Measurements from ENCODE around the gene FOXJ3. TPM values are rescaled to one million over a fixed set of nuclear protein-coding genes. Genes with fewer than 3 reads are reported as not detected.

The FOXJ3 gene
- total and polyA plus RNA-seq, 2 of the 13 experiments (the other 11 are each of a cell fraction or from before 2014, with no cell fraction given) = 16.6 to 48.5 TPM

DNA sequence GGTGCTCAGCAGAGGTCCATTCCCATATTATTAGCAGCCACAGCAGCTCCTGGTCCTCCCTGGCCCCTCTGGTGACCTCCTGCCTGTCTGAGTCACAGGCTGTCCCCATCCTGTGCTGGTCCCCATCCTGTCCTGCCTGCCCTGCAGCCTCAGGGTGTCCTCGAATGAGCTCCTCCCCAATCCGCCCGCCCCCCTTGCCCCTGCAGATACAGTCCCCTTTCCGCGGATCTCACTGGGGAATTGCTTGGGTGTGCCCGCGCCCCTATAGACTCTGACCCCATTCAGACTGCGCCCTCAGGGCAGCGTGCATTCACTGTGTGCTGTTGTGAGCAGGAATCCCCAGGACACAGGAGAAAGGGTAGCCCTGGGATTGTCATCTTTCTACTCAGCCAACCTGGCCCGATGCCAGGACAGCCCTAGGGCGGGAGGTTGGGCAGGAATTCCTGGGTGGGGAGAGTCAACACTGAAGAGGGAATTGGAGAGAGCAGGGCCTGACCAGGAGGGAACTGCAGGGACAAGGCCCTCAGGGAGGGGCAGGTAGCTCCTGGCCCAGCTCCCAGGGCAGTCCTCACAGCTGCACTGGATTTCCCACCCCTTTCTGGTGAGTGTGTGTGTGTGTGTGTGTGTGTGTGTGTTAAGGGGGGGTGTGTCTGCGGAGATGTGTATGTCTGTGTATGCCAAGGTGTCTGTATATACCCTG, 169.4 kb downstream of the FOXJ3 start (continued):
- TF ChIP-seq HES4 (CRISPR knock-in tag; IDR thresholded peaks at IDR 0.05; ENCODE audit: borderline replicate concordance) = no peak
- TF ChIP-seq ZNF33B (CRISPR knock-in tag; IDR thresholded peaks at IDR 0.05) = 0 out of 2 replicates have a peak, but pooled peaks have one; percentile 63
- TF ChIP-seq, protein P1, sequence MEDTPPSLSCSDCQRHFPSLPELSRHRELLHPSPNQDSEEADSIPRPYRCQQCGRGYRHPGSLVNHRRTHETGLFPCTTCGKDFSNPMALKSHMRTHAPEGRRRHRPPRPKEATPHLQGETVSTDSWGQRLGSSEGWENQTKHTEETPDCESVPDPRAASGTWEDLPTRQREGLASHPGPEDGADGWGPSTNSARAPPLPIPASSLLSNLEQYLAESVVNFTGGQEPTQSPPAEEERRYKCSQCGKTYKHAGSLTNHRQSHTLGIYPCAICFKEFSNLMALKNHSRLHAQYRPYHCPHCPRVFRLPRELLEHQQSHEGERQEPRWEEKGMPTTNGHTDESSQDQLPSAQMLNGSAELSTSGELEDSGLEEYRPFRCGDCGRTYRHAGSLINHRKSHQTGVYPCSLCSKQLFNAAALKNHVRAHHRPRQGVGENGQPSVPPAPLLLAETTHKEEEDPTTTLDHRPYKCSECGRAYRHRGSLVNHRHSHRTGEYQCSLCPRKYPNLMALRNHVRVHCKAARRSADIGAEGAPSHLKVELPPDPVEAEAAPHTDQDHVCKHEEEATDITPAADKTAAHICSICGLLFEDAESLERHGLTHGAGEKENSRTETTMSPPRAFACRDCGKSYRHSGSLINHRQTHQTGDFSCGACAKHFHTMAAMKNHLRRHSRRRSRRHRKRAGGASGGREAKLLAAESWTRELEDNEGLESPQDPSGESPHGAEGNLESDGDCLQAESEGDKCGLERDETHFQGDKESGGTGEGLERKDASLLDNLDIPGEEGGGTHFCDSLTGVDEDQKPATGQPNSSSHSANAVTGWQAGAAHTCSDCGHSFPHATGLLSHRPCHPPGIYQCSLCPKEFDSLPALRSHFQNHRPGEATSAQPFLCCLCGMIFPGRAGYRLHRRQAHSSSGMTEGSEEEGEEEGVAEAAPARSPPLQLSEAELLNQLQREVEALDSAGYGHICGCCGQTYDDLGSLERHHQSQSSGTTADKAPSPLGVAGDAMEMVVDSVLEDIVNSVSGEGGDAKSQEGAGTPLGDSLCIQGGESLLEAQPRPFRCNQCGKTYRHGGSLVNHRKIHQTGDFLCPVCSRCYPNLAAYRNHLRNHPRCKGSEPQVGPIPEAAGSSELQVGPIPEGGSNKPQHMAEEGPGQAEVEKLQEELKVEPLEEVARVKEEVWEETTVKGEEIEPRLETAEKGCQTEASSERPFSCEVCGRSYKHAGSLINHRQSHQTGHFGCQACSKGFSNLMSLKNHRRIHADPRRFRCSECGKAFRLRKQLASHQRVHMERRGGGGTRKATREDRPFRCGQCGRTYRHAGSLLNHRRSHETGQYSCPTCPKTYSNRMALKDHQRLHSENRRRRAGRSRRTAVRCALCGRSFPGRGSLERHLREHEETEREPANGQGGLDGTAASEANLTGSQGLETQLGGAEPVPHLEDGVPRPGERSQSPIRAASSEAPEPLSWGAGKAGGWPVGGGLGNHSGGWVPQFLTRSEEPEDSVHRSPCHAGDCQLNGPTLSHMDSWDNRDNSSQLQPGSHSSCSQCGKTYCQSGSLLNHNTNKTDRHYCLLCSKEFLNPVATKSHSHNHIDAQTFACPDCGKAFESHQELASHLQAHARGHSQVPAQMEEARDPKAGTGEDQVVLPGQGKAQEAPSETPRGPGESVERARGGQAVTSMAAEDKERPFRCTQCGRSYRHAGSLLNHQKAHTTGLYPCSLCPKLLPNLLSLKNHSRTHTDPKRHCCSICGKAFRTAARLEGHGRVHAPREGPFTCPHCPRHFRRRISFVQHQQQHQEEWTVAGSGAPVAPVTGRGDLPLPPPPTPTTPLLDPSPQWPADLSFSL (CRISPR knock-in tag; IDR thresholded peaks at IDR 0.05) = peak; percentile 85; the same call in 1 of the 2 replicates
- no peak for TF ChIP-seq ZNF232 (CRISPR knock-in tag; IDR thresholded peaks at IDR 0.05; ENCODE audit: borderline replicate concordance)
- TF ChIP-seq ZNF577 (CRISPR knock-in tag; IDR thresholded peaks at IDR 0.05; ENCODE audit: borderline replicate concordance, low read depth) = no peak
- no peak for TF ChIP-seq MAFF (IDR thresholded peaks at IDR 0.05; ENCODE audit: low read depth, low read length)
- no peak for TF ChIP-seq BORCS8-MEF2B (CRISPR knock-in tag; IDR thresholded peaks at IDR 0.05)
- TF ChIP-seq KLF16 (CRISPR knock-in tag; IDR thresholded peaks at IDR 0.05) = no peak
- peak; percentile 90 for TF ChIP-seq PHF21A (CRISPR knock-in tag; IDR thresholded peaks at IDR 0.05)
- no peak for TF ChIP-seq TBL1XR1 (IDR thresholded peaks at IDR 0.05; ENCODE audit: borderline replicate concordance, low read length, partially characterized antibody)
- TF ChIP-seq ELF3 (CRISPR knock-in tag; IDR thresholded peaks at IDR 0.05) = 0 out of 2 replicates have a peak, but pooled peaks have one; percentile 43
- no peak for TF ChIP-seq ZFP41 (CRISPR knock-in tag; IDR thresholded peaks at IDR 0.05; ENCODE audit: borderline replicate concordance)
- no peak for TF ChIP-seq RBFOX2 (IDR thresholded peaks at IDR 0.05; ENCODE audit: low read depth, low read length)
- TF ChIP-seq ZC3H4 (CRISPR knock-in tag; IDR thresholded peaks at IDR 0.05; ENCODE audit: borderline replicate concordance) = no peak
- TF ChIP-seq SYNCRIP (IDR thresholded peaks at IDR 0.05; ENCODE audit: insufficient read depth, low read depth, low read length) = no peak
- TF ChIP-seq, protein P2, sequence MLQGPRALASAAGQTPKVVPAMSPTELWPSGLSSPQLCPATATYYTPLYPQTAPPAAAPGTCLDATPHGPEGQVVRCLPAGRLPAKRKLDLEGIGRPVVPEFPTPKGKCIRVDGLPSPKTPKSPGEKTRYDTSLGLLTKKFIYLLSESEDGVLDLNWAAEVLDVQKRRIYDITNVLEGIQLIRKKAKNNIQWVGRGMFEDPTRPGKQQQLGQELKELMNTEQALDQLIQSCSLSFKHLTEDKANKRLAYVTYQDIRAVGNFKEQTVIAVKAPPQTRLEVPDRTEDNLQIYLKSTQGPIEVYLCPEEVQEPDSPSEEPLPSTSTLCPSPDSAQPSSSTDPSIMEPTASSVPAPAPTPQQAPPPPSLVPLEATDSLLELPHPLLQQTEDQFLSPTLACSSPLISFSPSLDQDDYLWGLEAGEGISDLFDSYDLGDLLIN (CRISPR knock-in tag; IDR thresholded peaks at IDR 0.05; ENCODE audit: borderline replicate concordance) = no peak
- no peak for TF ChIP-seq ZNF768 (CRISPR knock-in tag; IDR thresholded peaks at IDR 0.05)
- TF ChIP-seq ZNF777 (CRISPR knock-in tag; IDR thresholded peaks at IDR 0.05) = no peak
- peak; percentile 37; the same call in 1 of the 2 replicates for TF ChIP-seq SOX5 (CRISPR knock-in tag; IDR thresholded peaks at IDR 0.05; ENCODE audit: borderline replicate concordance)
- no peak for TF ChIP-seq ZNF263 (CRISPR knock-in tag; IDR thresholded peaks at IDR 0.05)
- TF ChIP-seq ZNF530 (CRISPR knock-in tag; IDR thresholded peaks at IDR 0.05; ENCODE audit: low read depth) = no peak
- TF ChIP-seq SIX4 (CRISPR knock-in tag; IDR thresholded peaks at IDR 0.05) = no peak
- TF ChIP-seq ZNF558 (CRISPR knock-in tag; IDR thresholded peaks at IDR 0.05; ENCODE audit: borderline replicate concordance) = no peak
- TF ChIP-seq, protein P3, sequence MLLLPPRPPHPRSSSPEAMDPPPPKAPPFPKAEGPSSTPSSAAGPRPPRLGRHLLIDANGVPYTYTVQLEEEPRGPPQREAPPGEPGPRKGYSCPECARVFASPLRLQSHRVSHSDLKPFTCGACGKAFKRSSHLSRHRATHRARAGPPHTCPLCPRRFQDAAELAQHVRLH (CRISPR knock-in tag; IDR thresholded peaks at IDR 0.05; ENCODE audit: borderline replicate concordance, low read depth) = no peak
